DND-41 (cell line): ENCODE results near the gene COL23A1.

ENCODE experiments used
- ATAC-seq: fragments of 200-7000 bp; cut with Tn5 transposase; 3 replicates; pipeline ENCODE4 v1.9.1; 2021; ENCODE audit warnings: low read depth; ENCODE audit not compliant: insufficient read depth
- DNase-seq: peaks from one replicate; pipeline ENCODE4 v3.0.0-alpha.2; 2020
- H2AFZ ChIP-seq: 2 replicates; pipeline ENCODE4 v1.6.0; 2012; ENCODE audit warnings: low read depth, low read length
- H3K27ac ChIP-seq: 2 replicates; pipeline ENCODE4 v1.5.1; 2012; ENCODE audit warnings: low read length, inconsistent platforms
- H3K27me3 ChIP-seq: fragments of 200-600 bp; sonication (generic); 2 replicates; pipeline ENCODE4 v1.6.0; 2012; ENCODE audit warnings: low read length, mild to moderate bottlenecking, inconsistent platforms; ENCODE audit not compliant: insufficient read depth, poor library complexity
- H3K36me3 ChIP-seq: 2 replicates; pipeline ENCODE4 v1.5.1; 2012; ENCODE audit warnings: low read length, inconsistent platforms; ENCODE audit not compliant: insufficient read depth
- H3K4me1 ChIP-seq: 2 replicates; pipeline ENCODE4 v1.5.1; 2012; ENCODE audit warnings: mild to moderate bottlenecking, low read length; ENCODE audit not compliant: insufficient read depth
- H3K4me2 ChIP-seq: 2 replicates; pipeline ENCODE4 v1.6.0; 2012; ENCODE audit warnings: mild to moderate bottlenecking, moderate library complexity, low read length, inconsistent platforms; ENCODE audit not compliant: insufficient read depth
- H3K4me3 ChIP-seq, 2 experiments: fragments of 200-600 bp in 1 of 2; shearing (Covaris generic) in 1 of 2; 2 replicates each; pipeline ENCODE4 v1.5.1; 2012 to 2016; ENCODE audit warnings: inconsistent platforms in 2 of 2, low read length in 2 of 2, mild to moderate bottlenecking in 2 of 2, low read depth in 1 of 2, moderate library complexity in 1 of 2
- H3K79me2 ChIP-seq: 2 replicates; pipeline ENCODE4 v1.6.0; 2012; ENCODE audit warnings: low read length, inconsistent platforms; ENCODE audit not compliant: insufficient read depth
- H3K9ac ChIP-seq: 2 replicates; pipeline ENCODE4 v1.6.0; 2012; ENCODE audit warnings: low read depth, mild to moderate bottlenecking, inconsistent platforms, low read length, moderate library complexity
- H3K9me3 ChIP-seq: 2 replicates; pipeline ENCODE4 v1.5.1; 2012; ENCODE audit warnings: low read length, moderate library complexity, mild to moderate bottlenecking, inconsistent platforms; ENCODE audit not compliant: insufficient read depth, severe bottlenecking
- H4K20me1 ChIP-seq: 2 replicates; pipeline ENCODE4 v1.6.0; 2012; ENCODE audit warnings: low read length; ENCODE audit not compliant: insufficient read depth
- CTCF ChIP-seq: IDR thresholded peaks from 2 replicates; pipeline ENCODE4 v1.5.1; 2012; ENCODE audit warnings: borderline replicate concordance, low read length, moderate library complexity, mild to moderate bottlenecking; ENCODE audit not compliant: poor library complexity, severe bottlenecking; ENCODE audit errors: extremely low read depth
- EZH2 ChIP-seq: IDR thresholded peaks from 3 replicates; pipeline ENCODE4 v1.6.1; 2012; ENCODE audit warnings: borderline replicate concordance, low read depth, mild to moderate bottlenecking, moderate library complexity, low read length, inconsistent platforms; ENCODE audit not compliant: severe bottlenecking

The COL23A1 gene

GRCh38 chr5:178474562-178475184, 115.5 kb downstream of the COL23A1 start:
- ATAC-seq: no peak

DNA sequence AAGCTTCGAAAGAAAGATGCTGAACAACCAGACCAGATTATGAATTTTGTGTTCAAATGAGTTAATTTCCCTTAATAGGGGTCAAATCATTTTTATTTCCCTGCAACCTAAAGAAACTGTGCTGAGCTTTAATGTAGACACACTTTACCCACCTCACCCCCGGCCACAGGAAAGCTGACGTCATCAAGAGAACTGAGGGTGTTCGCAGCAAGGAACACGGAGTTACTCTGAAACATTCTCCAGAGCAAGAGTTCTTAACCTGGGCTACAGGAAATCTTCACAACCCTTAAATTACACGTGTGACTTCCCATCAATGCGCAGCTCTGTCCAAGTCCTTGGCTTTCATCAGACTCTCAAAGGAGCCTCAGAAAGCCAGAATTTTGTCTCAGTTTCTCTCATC, 116.3 kb downstream of the COL23A1 start:
- Histone ChIP-seq H3K27ac (no peak overlapping the region), H3K9ac (no peak overlapping the region), H4K20me1 (no peaks in the 10 kb centered on the region), H3K36me3 (no peaks in the 10 kb centered on the region), H3K27me3 (no peaks in the 10 kb centered on the region), H3K4me2 (no peak overlapping the region), H3K79me2 (no peaks in the 10 kb centered on the region), H3K4me3 (no peak overlapping the region), H2AFZ (0 out of 2 replicates have a peak overlapping the region, but pooled peaks have one; percentile 10), H3K9me3 (peaks cover 6% of the 10 kb centered on the region), H3K4me1 (peaks cover 8% of the 10 kb centered on the region; the same call in 1 of the 2 replicates)
- peak; percentile 73 for ATAC-seq
- DNase-seq: peak; percentile 44
- TF ChIP-seq CTCF (no peak), EZH2 (no peak)

More at GRCh38 chr5:178474562-178475184, 115.5 kb downstream of the COL23A1 start:
- no peak for DNase-seq
- Histone ChIP-seq H3K27ac (no peak overlapping the region), H2AFZ (no peak overlapping the region), H3K9ac (no peak overlapping the region), H3K4me3 (no peak overlapping the region), H3K27me3 (no peaks in the 10 kb centered on the region), H3K36me3 (no peaks in the 10 kb centered on the region), H3K4me2 (no peak overlapping the region), H3K79me2 (no peaks in the 10 kb centered on the region), H3K9me3 (peaks cover 6% of the 10 kb centered on the region), H4K20me1 (no peaks in the 10 kb centered on the region), H3K4me1 (peaks cover 8% of the 10 kb centered on the region; the same call in 1 of the 2 replicates)
- no peak for TF ChIP-seq CTCF
- no peak for TF ChIP-seq EZH2

DNA sequence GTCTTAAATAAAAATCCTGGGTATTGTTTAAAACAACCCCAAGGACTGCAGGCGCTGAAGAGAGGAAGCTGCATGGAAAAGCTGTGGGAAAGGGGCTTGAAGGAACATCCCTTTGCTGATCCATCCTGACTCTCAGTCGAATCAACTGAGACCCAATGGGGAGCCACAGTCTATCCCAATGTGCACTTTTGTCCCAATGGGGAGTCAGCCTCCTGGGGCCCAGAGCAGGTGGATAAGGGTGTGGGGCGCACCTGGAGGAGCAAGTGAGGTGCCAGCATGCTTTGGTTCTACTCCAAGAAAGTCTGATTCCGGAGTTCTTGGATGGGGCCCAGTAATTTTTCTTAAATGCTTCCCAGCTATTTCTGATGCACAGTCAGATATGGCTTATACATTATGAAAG, 118.1 kb downstream of the COL23A1 start:
- no peaks in the 10 kb centered on the region for H3K36me3 ChIP-seq
- peaks cover 8% of the 10 kb centered on the region; the same call in 1 of the 2 replicates for H3K4me1 ChIP-seq
- TF ChIP-seq CTCF (no peak), EZH2 (no peak)
- H3K4me3 ChIP-seq: no peak overlapping the region
- H3K27ac ChIP-seq: no peak overlapping the region
- no peak overlapping the region for H2AFZ ChIP-seq
- no peaks in the 10 kb centered on the region for H3K79me2 ChIP-seq
- H3K9me3 ChIP-seq: peaks cover 6% of the 10 kb centered on the region
- H3K9ac ChIP-seq: no peak overlapping the region
- ATAC-seq: no peak
- H4K20me1 ChIP-seq: no peaks in the 10 kb centered on the region
- H3K4me2 ChIP-seq: no peak overlapping the region
- no peak for DNase-seq
- no peaks in the 10 kb centered on the region for H3K27me3 ChIP-seq
